Nephron (organoid): ENCODE results near the gene PPM1F.

Experiments
- H3K27ac Mint-ChIP-seq, 3 experiments: 2 replicates each; pipeline ENCODE4 v1.8.0; 2020; ENCODE audit warnings: mixed read lengths in 3 of 3, mild to moderate bottlenecking in 2 of 3, moderate library complexity in 1 of 3
- H3K27me3 Mint-ChIP-seq: 2 replicates; pipeline ENCODE4 v1.8.0; 2021; ENCODE audit warnings: low read depth, mild to moderate bottlenecking, moderate library complexity, mixed read lengths
- H3K36me3 Mint-ChIP-seq: 2 replicates; pipeline ENCODE4 v1.8.0; 2020; ENCODE audit warnings: low read depth, mixed read lengths
- H3K4me1 Mint-ChIP-seq: 2 replicates; pipeline ENCODE4 v1.8.0; 2020; ENCODE audit warnings: mixed read lengths
- H3K4me3 Mint-ChIP-seq, 3 experiments: 2 replicates each; pipeline ENCODE4 v1.8.0; 2020; ENCODE audit warnings: mild to moderate bottlenecking in 3 of 3, mixed read lengths in 3 of 3, moderate library complexity in 2 of 3
- H3K9me3 Mint-ChIP-seq: 2 replicates; pipeline ENCODE4 v1.8.0; 2020; ENCODE audit warnings: mixed read lengths
- CTCF ChIP-seq, 3 experiments: fragments of 200-600 bp; sonication (generic); IDR thresholded peaks; one replicate each; pipeline ENCODE4 v1.5.0; 2021; ENCODE audit warnings: antibody characterized with exemption in 3 of 3; ENCODE audit not compliant: unreplicated experiment in 3 of 3

The PPM1F gene

DNA sequence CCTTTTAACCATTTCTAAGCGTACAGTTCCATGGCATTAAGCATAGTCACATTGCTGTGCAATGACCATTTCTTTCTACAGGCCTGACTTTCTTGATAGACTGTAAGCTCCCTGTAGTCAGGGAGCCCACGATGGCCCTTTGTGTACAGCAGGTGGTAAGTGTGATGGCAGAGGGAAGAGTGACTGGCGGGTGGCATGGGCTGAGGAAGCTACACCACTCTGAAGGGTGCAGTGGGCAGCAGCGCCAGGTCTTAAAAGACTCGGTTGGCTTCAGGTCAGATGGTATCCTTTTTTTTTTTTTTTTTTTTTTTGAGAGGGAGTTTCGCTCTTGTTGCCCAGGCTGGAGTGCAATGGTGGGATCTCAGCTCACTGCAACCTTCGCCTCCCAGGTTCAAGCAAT, 1.6 kb downstream of the PPM1F start:
- H3K36me3 Mint-ChIP-seq = no peaks in the 10 kb centered on the region
- peak overlapping the region in 1 of 3 experiments; percentile 39 for H3K27ac Mint-ChIP-seq
- no peak for TF ChIP-seq CTCF (IDR thresholded peaks at IDR 0.05; ENCODE audit: unreplicated experiment in 3 of 3)
- no peaks in the 10 kb centered on the region for H3K9me3 Mint-ChIP-seq
- H3K4me3 Mint-ChIP-seq = peak overlapping the region; percentile 88 to 91 (median 89)
- H3K27me3 Mint-ChIP-seq = no peaks in the 10 kb centered on the region
- H3K4me1 Mint-ChIP-seq = peaks cover 40% of the 10 kb centered on the region

DNA sequence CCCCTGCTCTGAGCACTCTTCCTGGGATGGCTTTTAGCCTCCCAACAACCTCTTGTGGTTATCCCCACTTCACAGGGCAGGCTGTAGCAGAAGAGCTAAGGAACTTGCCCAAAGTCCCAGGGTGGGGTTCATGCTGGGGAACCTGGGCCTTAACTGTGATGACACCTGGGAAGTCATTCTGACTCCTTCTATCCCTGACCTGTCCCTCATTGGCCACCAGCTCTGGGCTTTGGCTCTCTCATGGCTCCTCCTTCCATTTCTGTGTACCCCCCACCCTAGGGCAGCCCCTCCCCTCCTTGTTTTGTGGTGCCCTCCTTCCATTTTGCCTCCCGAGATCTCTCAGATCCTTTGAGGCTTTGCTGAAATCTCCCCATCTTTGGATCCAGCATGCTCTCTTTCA, 2.7 kb downstream of the PPM1F start:
- H3K27ac Mint-ChIP-seq = no peak overlapping the region
- H3K4me1 Mint-ChIP-seq = peaks cover 44% of the 10 kb centered on the region
- no peaks in the 10 kb centered on the region for H3K9me3 Mint-ChIP-seq
- no peak for TF ChIP-seq CTCF (IDR thresholded peaks at IDR 0.05; ENCODE audit: unreplicated experiment in 3 of 3)
- H3K27me3 Mint-ChIP-seq = no peaks in the 10 kb centered on the region
- no peak overlapping the region for H3K4me3 Mint-ChIP-seq
- peaks cover 4% of the 10 kb centered on the region for H3K36me3 Mint-ChIP-seq

- no peak overlapping the region for H3K27ac Mint-ChIP-seq
- no peaks in the 10 kb centered on the region for H3K27me3 Mint-ChIP-seq
- peaks cover 8% of the 10 kb centered on the region for H3K36me3 Mint-ChIP-seq
- no peak for TF ChIP-seq CTCF (IDR thresholded peaks at IDR 0.05; ENCODE audit: unreplicated experiment in 3 of 3)
- H3K4me3 Mint-ChIP-seq = peak overlapping the region in 2 of 3 experiments; percentile 36 to 63
- peaks cover 47% of the 10 kb centered on the region for H3K4me1 Mint-ChIP-seq
- no peaks in the 10 kb centered on the region for H3K9me3 Mint-ChIP-seq
Observed at GRCh38 chr22:21949569-21949918, 3.1 kb downstream of the PPM1F start.

- Mint-ChIP-seq H3K9me3 (no peaks in the 10 kb centered on the region), H3K27ac (peak overlapping the region; percentile 48 to 72 (median 63)), H3K27me3 (no peaks in the 10 kb centered on the region), H3K4me3 (peak overlapping the region in 2 of 3 experiments; percentile 36 to 63), H3K36me3 (peaks cover 11% of the 10 kb centered on the region), H3K4me1 (peaks cover 47% of the 10 kb centered on the region)
- TF ChIP-seq CTCF (IDR thresholded peaks at IDR 0.05; ENCODE audit: unreplicated experiment in 3 of 3) = no peak
Observed at GRCh38 chr22:21948824-21949568, 3.7 kb downstream of the PPM1F start.

DNA sequence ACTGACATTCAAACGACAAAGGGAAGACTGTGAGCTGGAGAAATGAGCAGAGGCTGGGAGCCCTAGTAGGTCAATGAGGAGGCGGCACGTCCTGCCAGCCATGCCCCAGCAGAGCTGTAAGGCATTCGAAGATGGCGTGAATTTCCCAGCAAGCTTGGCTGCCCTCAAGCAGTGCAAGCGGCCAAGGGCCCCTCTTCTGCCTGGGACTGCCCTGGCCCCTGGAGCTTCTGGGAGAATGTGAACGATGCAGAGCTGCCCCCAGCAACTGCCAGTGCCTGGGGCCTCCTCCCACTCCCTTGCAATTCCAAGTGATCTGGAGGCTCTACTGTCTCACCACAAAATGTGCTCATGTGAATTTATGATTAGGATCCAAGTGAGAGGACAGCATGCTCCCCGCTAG, 4.3 kb downstream of the PPM1F start:
- Mint-ChIP-seq H3K27ac (peak overlapping the region in 1 of 3 experiments; percentile 48), H3K4me1 (peaks cover 47% of the 10 kb centered on the region), H3K36me3 (peaks cover 13% of the 10 kb centered on the region), H3K4me3 (no peak overlapping the region), H3K9me3 (no peaks in the 10 kb centered on the region), H3K27me3 (no peaks in the 10 kb centered on the region)
- TF ChIP-seq CTCF (IDR thresholded peaks at IDR 0.05; ENCODE audit: unreplicated experiment in 3 of 3) = no peak
